Fibroblast of lung (primary cell): ENCODE measurements around the gene DCAF6.

ENCODE experiments used
- CTCF ChIP-seq, 2 donors: IDR thresholded peaks in 1 of 2; conservative IDR thresholded peaks in 1 of 2; 1 replicate in 1 of 2; 2 replicates in 1 of 2; pipeline ENCODE4 v1.5.1; 2011 to 2012; ENCODE audit warnings: low read length in 2 of 2, control low read depth in 1 of 2, inconsistent platforms in 1 of 2, low read depth in 1 of 2, mild to moderate bottlenecking in 1 of 2
- EZH2 ChIP-seq: IDR thresholded peaks from 2 replicates; pipeline ENCODE4 v1.5.1; 2012; ENCODE audit warnings: low read length, control low read depth, mild to moderate bottlenecking; ENCODE audit errors: missing control alignments

- no peak for TF ChIP-seq CTCF (conservative IDR thresholded peaks at IDR 0.05 in 1 of 2, IDR thresholded peaks at IDR 0.05 in 1 of 2; ENCODE audit: low read depth in 1 of 2, low read length in 2 of 2)
- TF ChIP-seq EZH2, result no peak
Measured at GRCh38 chr1:167937709-167938010, 1.2 kb downstream of the DCAF6 start.
